Measurements from ENCODE around the gene FOXF1. TPM values are rescaled to one million over a fixed set of nuclear protein-coding genes. Genes with fewer than 3 reads are reported as not detected.
A peak's percentile ranks its signal among the peaks of the same experiment; 100 is the strongest.

Gene FOXF1
- total and polyA plus RNA-seq, 2 experiments from 2014 or later, result 1.5 to 4.2 TPM

- no peaks in the 10 kb centered on the region for H4K20me1 ChIP-seq (ENCODE audit: insufficient read depth)
- 7 to 8% methylated on average over 19 of the region's 19 CpGs for WGBS, 2 experiments (ENCODE audit: low coverage in 1 of 2, low lambda C conversion rate in 2 of 2, missing lambda C conversion rate in 2 of 2)
Observed at GRCh38 chr16:86501989-86502855, 8.1 kb upstream of the FOXF1 start.

GRCh38 chr16:86502856-86503748 lies 7.2 kb upstream of the FOXF1 start:
- Histone ChIP-seq H3K9me2 (ENCODE audit: insufficient read depth) (no peaks in the 10 kb centered on the region), H3K4me3 (no peak overlapping the region), H3K79me2 (ENCODE audit: insufficient read depth) (no peaks in the 10 kb centered on the region), H3K4me2 (ENCODE audit: unreplicated experiment) (no peak overlapping the region), H2AFZ (no peak overlapping the region), H3K27ac (no peak overlapping the region), H3F3A (ENCODE audit: insufficient read depth) (no peaks in the 10 kb centered on the region), H3K9ac (no peak overlapping the region), H3K36me3 (ENCODE audit: low read depth) (no peaks in the 10 kb centered on the region), H4K20me1 (ENCODE audit: insufficient read depth) (no peaks in the 10 kb centered on the region), H3K27me3 (replicated peaks; ENCODE audit: insufficient read depth) (peaks cover 98% of the 10 kb centered on the region), H3K9me3 (ENCODE audit: low read depth) (no peaks in the 10 kb centered on the region), H3K4me1 (ENCODE audit: insufficient read depth) (no peaks in the 10 kb centered on the region)
- in situ Hi-C loops (cut with MboI), result loop anchor here (25.0 kb wide), 1 partner anchor 666 kb away; no protein-coding TSS in a partner anchor
- DNase-seq, result peak; percentile 26
- WGBS, 2 experiments (ENCODE audit: low coverage in 1 of 2, low lambda C conversion rate in 2 of 2, missing lambda C conversion rate in 2 of 2), result 8 to 14% methylated on average over 22 of the region's 22 CpGs
- peak; percentile 69 for TF ChIP-seq EZH2 (IDR thresholded peaks at IDR 0.05; ENCODE audit: insufficient read depth, poor library complexity, severe bottlenecking)
- TF ChIP-seq EZH2phosphoT487 (IDR thresholded peaks at IDR 0.05; ENCODE audit: insufficient read depth, low read depth), result peak; percentile 38; the same call in 1 of the 2 replicates

More at GRCh38 chr16:86501989-86502855, 8.1 kb upstream of the FOXF1 start:
- H3K4me1 ChIP-seq (ENCODE audit: insufficient read depth), result no peaks in the 10 kb centered on the region
- H3K9me3 ChIP-seq (ENCODE audit: low read depth), result no peaks in the 10 kb centered on the region
- no peak overlapping the region for H3K4me2 ChIP-seq (ENCODE audit: unreplicated experiment)
- no peaks in the 10 kb centered on the region for H3K79me2 ChIP-seq (ENCODE audit: insufficient read depth)
- TF ChIP-seq EZH2 (IDR thresholded peaks at IDR 0.05; ENCODE audit: insufficient read depth, poor library complexity, severe bottlenecking) (no peak), EZH2phosphoT487 (IDR thresholded peaks at IDR 0.05; ENCODE audit: insufficient read depth, low read depth) (0 out of 2 replicates have a peak, but pooled peaks have one; percentile 46)
- H3K9ac ChIP-seq, result no peak overlapping the region
- H3K4me3 ChIP-seq, result no peak overlapping the region
- H3K9me2 ChIP-seq (ENCODE audit: insufficient read depth), result no peaks in the 10 kb centered on the region
- no peak overlapping the region for H2AFZ ChIP-seq
- peaks cover 94% of the 10 kb centered on the region for H3K27me3 ChIP-seq (replicated peaks; ENCODE audit: insufficient read depth)
- H3K27ac ChIP-seq, result no peak overlapping the region
- no peaks in the 10 kb centered on the region for H3F3A ChIP-seq (ENCODE audit: insufficient read depth)
- no peak for DNase-seq
- in situ Hi-C loops (cut with MboI), result loop anchor here (25.0 kb wide), 1 partner anchor 665 kb away; no protein-coding TSS in a partner anchor
- H3K36me3 ChIP-seq (ENCODE audit: low read depth), result no peaks in the 10 kb centered on the region

- no peak overlapping the region for H3K4me2 ChIP-seq (ENCODE audit: unreplicated experiment)
- in situ Hi-C loops (cut with MboI), result loop anchor here (25.0 kb wide), 1 partner anchor 667 kb away; no protein-coding TSS in a partner anchor
- TF ChIP-seq EZH2phosphoT487 (IDR thresholded peaks at IDR 0.05; ENCODE audit: insufficient read depth, low read depth) (no peak), EZH2 (IDR thresholded peaks at IDR 0.05; ENCODE audit: insufficient read depth, poor library complexity, severe bottlenecking) (peak; percentile 52)
- no peak overlapping the region for H2AFZ ChIP-seq
- H3K9me3 ChIP-seq (ENCODE audit: low read depth), result no peaks in the 10 kb centered on the region
- H3K4me3 ChIP-seq, result no peak overlapping the region
- peaks cover 97% of the 10 kb centered on the region for H3K27me3 ChIP-seq (replicated peaks; ENCODE audit: insufficient read depth)
- no peaks in the 10 kb centered on the region for H3K79me2 ChIP-seq (ENCODE audit: insufficient read depth)
- no peak overlapping the region for H3K9ac ChIP-seq
- no peaks in the 10 kb centered on the region for H3K36me3 ChIP-seq (ENCODE audit: low read depth)
- H3K4me1 ChIP-seq (ENCODE audit: insufficient read depth), result peaks cover under 1% of the 10 kb centered on the region; the same call in 1 of the 2 replicates
- WGBS, 2 experiments (ENCODE audit: low coverage in 1 of 2, low lambda C conversion rate in 2 of 2, missing lambda C conversion rate in 2 of 2), result 4% methylated on average over 6 of the region's 6 CpGs
- DNase-seq, result no peak
- no peaks in the 10 kb centered on the region for H4K20me1 ChIP-seq (ENCODE audit: insufficient read depth)
- H3K27ac ChIP-seq, result no peak overlapping the region
- H3F3A ChIP-seq (ENCODE audit: insufficient read depth), result no peaks in the 10 kb centered on the region
- no peaks in the 10 kb centered on the region for H3K9me2 ChIP-seq (ENCODE audit: insufficient read depth)
Observed at GRCh38 chr16:86503830-86504229, 6.5 kb upstream of the FOXF1 start.
